Stimulated activated CD4-positive, alpha-beta T cell treated with anti-CD3 and anti-CD28 coated beads, TNF-alpha, amount 100 ng/mL, for 1 hour (primary cell): ENCODE data around the gene POFUT2.

Source experiments
- DNase-seq, 3 donors: peaks; one replicate each; pipeline ENCODE4 v3.0.0-alpha.2; 2020; ENCODE audit warnings: low read depth in 3 of 3, low spot score in 1 of 3

Gene POFUT2

GRCh38 chr21:45264146-45264911, 23.4 kb downstream of the POFUT2 start:
- DNase-seq = no peak

DNA sequence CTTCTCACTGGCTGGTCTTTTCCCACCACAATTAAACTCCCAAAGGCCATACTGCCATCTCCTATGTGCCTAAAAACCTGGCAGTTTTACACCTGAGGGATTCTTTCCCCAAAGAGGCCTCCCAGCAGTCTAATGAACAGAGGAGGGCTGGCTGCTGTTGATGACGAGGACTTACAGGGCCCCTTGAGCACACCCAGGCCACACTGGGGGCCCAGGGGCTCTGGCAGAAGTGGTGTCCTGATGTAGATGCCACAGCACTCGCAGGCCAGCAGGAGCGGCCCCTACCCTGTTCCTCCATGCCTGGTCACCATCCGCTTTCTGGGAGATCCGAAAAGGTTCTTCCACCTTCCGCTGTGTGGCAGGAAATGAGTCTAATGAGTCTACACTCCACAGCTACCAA, 24.2 kb downstream of the POFUT2 start:
- DNase-seq = no peak

DNA sequence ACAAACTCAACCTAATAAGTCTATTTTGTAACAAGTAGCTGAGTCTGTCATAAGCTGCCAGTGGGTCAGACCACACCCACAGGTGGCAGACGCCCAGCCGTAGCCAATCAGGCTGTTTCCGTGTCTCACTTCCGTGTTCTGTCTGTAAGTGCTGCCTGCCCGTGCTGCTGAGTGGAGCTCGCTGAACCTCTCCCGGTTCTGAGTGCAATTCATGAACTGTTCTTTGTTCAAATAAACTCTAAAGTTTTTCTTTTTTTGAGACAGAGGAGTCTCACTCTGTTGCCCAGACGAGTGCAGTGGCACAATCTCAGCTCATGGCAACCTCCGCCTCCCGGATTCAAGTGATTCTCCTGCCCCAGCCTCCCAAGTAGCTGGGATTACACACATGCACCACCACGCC, 25.1 kb downstream of the POFUT2 start:
- no peak for DNase-seq

DNA sequence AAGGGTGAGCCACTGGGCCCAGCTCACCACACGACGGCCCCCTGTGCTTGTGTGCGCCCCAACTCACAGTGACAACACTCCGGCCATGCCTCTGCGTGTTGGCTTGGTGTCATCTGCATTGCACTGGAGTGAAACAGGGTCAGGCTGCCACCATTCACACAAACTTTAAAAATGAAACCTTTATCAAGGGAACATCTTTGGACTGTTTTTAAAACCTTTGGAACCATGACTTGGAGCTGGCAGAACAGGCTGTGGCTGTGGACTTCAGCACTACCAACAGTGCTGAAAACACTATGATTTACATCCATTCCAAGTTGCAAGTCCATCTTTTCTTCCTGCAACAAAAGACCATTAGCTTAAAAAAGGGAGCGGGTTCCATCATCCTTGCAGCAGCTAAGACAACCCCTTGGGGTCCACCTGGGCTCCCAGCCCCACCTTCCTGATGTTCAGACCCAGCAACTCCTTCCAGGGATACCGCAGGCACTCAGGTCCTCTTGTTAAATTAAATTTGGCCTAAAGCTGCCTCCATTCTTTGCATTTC, 25.6 kb downstream of the POFUT2 start:
- no peak for DNase-seq

- no peak for DNase-seq
Observed at GRCh38 chr21:45261093-45261492, 26.6 kb downstream of the POFUT2 start.

DNA sequence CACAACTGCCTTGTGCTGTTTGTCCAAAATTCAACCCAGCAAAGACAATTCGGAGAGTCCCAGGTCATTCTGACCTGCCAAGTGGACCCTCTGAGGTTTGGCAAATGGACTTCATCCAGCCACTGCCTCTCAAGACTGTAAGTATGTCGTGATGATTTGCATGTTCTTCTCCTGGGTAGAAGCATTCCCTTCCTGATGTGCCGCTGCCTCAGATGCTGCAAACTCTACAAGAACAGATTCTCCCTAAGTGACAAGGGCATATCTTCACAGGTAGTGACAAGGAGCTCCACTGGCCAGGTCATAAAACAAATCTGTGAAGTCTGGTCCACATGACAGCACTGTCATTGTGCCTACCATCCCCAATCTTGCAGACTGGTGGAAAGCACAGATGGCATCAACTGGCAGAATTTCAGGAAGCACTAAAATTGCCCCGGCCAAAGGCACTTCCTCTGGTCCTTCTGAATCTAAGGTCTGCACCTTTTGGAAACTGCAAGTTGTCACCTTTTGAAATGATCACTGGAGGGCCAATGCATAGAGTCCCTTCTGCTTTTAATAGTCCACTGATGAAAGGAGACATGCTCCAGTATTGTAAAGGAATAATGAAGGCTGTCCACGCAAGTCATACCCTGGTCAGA, 27.4 kb downstream of the POFUT2 start:
- no peak for DNase-seq

DNA sequence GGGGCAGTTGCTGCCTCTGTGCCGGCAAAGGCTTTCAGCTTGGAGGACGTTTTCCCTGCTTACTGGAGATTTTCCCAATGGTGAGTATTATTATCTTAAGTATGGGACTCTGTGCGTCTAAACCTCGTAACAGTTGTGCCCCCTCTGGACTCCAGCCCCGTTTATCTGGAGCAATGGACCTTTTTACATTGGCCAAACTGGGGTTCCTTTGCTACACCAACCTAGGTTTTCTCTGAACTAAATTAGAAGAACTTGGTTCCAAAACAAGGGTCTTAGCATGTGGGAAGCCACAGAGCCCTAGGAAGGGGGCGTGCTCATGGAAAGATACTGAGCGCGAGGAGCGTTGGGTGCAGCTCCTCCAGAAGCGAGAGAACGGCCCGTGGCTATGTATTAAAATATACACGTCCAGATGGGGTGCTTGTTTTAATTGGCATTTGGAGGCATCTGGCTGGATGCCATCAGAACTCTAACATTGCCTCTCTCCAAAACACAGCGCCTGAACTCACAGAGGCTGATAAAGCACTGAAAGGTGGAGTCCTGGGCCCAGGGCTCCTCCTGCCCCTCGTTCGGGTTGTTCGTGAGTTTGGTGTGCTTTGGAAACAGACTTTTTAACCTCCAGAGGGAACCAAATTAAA, 28.4 kb downstream of the POFUT2 start:
- DNase-seq = no peak

DNA sequence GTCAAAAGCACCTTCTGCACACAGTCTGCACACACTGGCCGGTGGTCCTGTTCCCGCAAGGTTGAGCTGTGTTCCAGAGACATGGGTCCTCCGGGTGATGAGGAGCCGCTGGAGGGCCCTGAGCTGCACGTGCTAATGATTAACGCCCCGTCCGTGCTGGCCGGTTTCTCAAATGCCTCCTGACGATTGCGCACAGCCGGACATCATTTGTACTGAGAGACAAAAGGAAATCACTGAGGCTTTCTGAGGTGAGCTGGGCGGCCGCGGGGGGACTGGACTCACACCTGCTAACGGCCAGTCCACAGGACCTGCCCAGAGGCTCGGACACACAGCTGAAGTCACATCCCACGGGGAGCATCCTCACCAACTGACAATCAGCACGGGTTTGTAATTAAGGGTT, 29.2 kb downstream of the POFUT2 start:
- no peak for DNase-seq

- no peak for DNase-seq
Observed at GRCh38 chr21:45257673-45258341, 29.9 kb downstream of the POFUT2 start.

- DNase-seq = no peak
Observed at GRCh38 chr21:45256912-45257672, 30.6 kb downstream of the POFUT2 start.

- no peak for DNase-seq
Observed at GRCh38 chr21:45256021-45256911, 31.4 kb downstream of the POFUT2 start.

DNA sequence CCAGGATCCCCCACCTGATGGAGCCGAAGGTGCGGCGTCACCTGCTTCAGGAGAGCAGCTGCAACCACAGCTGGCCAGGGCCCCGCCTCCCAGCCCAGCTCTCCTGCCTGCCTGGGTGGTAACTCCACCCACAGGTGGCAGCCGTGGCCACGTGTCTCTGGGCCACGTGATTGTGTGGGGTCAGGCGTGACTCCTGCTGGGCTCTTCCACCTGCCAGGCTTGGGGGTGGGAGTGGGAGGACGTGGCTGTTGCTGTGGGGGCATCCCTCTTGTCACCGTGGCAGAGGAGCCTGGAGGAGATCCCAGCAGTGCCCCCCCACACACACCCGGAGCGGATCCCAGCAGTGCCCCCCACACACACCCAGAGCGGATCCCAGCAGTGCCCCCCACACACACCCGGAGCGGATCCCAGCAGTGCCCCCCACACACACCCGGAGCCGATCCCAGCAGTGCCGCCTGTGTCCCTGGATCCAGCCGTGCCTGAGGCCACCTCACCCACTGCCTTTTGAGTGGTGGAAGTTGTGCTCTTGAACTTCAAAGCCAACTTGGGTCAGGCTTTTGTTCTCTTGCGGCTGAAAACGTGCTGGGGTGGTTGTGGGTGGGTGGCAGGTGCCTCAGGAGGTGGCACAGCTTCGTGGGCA, 32.2 kb downstream of the POFUT2 start:
- no peak for DNase-seq

GRCh38 chr21:45254460-45254930, 33.2 kb downstream of the POFUT2 start:
- DNase-seq = no peak

- no peak for DNase-seq
Observed at GRCh38 chr21:45253633-45254459, 33.8 kb downstream of the POFUT2 start.

DNA sequence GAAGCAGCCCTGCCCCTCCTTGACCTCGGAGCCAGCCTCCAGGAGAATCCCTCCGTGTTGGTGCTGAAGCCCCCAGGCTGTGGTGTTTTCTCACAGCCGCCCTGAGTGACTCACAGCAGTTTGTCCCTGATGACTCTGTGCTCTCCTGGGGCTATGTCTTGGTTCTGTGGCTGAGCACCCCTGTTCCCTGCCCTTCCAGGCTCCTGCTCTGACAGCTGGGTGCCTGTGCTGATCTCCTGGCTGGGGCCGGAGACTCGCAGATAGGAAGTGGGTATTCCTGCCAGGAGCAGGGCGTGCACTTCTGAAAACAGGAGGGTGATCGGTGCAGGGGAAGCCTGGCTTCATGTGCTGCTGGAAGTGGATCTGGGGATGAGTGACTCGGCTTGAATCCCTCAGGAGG, 34.5 kb downstream of the POFUT2 start:
- no peak for DNase-seq

DNA sequence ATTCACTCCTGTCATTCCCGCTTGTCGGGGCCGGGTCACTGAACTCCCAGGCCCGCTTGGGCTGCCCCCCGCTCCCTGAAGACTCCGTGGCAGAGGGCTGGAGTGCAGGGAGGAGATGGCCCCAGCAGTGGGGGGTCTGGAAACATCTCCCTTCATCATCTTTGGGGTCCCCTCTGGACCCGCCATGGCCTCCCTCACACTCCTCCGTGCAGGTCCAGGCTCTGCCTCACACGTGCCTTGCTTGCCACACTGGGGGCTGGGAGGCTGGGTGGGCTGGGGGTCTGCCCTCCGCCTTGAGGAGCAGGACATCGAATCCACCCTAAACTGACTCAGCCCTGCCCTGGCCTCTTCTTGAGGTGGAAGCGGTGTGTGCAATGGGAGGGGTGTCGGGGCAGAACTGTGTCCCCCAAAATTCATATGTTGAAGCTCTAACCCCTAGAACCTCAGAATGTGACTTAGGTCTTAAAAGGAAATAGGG, 35.2 kb downstream of the POFUT2 start:
- DNase-seq = no peak

DNA sequence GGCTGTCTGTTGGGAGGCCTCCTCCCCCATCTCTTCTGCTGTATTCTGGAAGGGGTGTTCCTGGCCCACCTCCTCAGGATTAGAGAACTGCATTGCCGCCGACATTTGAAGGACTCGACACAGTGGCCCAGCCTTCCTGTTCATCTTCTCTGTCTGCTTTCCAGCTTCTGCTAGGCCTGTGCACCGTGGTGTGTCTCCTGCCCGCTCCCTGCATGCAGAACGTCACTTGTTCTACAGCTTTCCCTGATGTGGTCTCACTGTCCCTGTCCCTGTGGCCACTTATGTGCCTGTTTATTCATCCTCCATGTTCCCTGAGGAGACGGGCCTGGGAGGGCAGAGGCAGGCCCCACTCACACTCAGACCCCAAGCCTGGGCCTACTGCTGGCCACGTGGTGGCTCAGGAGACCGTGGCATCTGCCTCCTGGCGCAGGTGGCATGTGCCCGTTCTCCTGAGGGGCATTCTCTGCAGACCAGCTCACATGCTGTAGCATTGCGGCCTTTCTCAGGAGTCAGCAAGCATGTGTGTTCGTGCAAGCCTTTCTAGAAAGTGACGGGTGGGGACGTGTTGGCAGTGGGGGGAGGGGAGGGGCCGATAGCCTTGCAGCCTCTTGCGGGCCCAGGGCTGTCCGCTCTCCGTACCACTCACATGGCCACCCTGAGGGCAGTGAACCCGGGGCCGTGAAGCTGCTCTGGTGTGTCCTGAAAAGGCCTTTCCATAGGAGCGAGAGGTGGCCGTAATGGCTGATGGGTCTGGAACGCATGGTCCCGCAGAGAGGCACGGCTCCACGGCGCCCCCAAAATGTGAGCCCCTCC, 35.9 kb downstream of the POFUT2 start:
- DNase-seq = no peak
